LNCaP clone FGC (cell line): ENCODE data around the gene LDHB.

ENCODE experiments used
- DNase-seq: peaks from one replicate; pipeline ENCODE4 v3.0.0-alpha.2; 2011; ENCODE audit warnings: low read depth
- H3K4me3 ChIP-seq: 2 replicates; pipeline ENCODE4 v1.5.1; 2011; ENCODE audit warnings: mild to moderate bottlenecking, low read depth, low read length, control low read depth
- TF ChIP-seq, protein P1 (sequence below): IDR thresholded peaks from 2 replicates; pipeline ENCODE4 v1.5.1; 2012; ENCODE audit warnings: mild to moderate bottlenecking; ENCODE audit not compliant: control insufficient read depth, insufficient read depth; ENCODE audit errors: extremely low read depth

The LDHB gene

DNA sequence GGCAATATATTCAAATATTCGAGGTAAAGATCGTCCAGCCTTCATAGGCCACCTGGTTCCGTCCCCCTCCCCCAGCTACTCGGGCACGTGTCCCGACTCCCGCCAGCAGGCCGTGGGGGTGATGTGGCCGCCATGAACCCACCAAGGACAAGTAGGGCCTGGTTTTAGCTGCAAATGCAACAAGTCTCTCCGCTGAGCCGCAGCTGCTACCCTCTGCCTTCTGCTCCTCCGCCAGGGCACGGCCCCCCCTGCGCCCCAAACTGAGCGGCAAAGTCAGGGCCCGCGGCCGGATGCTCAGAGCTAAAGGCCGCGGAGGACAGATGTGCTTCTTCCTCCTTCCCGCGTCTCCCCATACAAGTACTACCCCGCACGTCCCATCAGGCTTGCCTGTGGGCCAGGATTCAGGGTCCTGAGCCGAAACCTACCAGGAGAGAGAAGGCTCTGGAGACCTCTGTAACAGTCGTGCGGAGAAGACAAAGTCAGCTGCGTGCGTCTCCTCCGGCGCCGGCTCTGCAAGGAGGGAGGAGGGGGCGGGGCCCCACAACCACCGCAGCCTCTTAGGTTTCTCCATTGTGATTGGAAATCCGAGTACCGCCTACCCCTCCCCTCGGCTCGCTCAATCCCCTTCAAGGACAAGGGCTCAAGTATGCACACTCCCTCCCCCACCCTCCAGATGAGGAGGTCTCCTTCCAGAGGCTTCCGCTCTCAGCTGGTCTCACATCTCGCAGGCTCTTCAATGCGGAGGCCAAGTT, at the start of gene LDHB:
TSS of gene LDHB (minus strand) at position 517 of the 752 bp plus-strand sequence. CDS start 3,171 bp downstream, outside the sequence.
- DNase-seq: peak; percentile 56
- TF ChIP-seq, protein P1, sequence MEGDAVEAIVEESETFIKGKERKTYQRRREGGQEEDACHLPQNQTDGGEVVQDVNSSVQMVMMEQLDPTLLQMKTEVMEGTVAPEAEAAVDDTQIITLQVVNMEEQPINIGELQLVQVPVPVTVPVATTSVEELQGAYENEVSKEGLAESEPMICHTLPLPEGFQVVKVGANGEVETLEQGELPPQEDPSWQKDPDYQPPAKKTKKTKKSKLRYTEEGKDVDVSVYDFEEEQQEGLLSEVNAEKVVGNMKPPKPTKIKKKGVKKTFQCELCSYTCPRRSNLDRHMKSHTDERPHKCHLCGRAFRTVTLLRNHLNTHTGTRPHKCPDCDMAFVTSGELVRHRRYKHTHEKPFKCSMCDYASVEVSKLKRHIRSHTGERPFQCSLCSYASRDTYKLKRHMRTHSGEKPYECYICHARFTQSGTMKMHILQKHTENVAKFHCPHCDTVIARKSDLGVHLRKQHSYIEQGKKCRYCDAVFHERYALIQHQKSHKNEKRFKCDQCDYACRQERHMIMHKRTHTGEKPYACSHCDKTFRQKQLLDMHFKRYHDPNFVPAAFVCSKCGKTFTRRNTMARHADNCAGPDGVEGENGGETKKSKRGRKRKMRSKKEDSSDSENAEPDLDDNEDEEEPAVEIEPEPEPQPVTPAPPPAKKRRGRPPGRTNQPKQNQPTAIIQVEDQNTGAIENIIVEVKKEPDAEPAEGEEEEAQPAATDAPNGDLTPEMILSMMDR: no peak
- H3K4me3 ChIP-seq: peak within 1 kb of the TSS; percentile 74

- TF ChIP-seq, protein P1: no peak
Measured at GRCh38 chr12:21704847-21705246, 47.2 kb upstream of the LDHB start.

GRCh38 chr12:21699851-21700250, 42.2 kb upstream of the LDHB start:
- TF ChIP-seq, protein P1: no peak
- no peak overlapping the region for H3K4me3 ChIP-seq
- DNase-seq: no peak

More at GRCh38 chr12:21704847-21705246, 47.2 kb upstream of the LDHB start:
- DNase-seq: no peak
- no peak overlapping the region for H3K4me3 ChIP-seq

GRCh38 chr12:21697904-21698630, 40.4 kb upstream of the LDHB start:
- TF ChIP-seq, protein P1: peak; percentile 54
- peak; percentile 3 for DNase-seq
- no peak overlapping the region for H3K4me3 ChIP-seq

GRCh38 chr12:21696625-21697024, 39.0 kb upstream of the LDHB start:
- TF ChIP-seq, protein P1: no peak
- no peak overlapping the region for H3K4me3 ChIP-seq
- DNase-seq: no peak

- TF ChIP-seq, protein P1: no peak
- DNase-seq: no peak
- no peak overlapping the region for H3K4me3 ChIP-seq
Measured at GRCh38 chr12:21695986-21696385, 38.3 kb upstream of the LDHB start.
